NCI-H1417 treated with DMSO at 0.1 percent for 48 hours (cell line): ENCODE measurements around the gene ABCF1.

Source experiments
- DNase-seq: peaks from one replicate; lab custom pipeline; 2025; lab: John Stamatoyannopoulos, UW

Gene ABCF1

DNA sequence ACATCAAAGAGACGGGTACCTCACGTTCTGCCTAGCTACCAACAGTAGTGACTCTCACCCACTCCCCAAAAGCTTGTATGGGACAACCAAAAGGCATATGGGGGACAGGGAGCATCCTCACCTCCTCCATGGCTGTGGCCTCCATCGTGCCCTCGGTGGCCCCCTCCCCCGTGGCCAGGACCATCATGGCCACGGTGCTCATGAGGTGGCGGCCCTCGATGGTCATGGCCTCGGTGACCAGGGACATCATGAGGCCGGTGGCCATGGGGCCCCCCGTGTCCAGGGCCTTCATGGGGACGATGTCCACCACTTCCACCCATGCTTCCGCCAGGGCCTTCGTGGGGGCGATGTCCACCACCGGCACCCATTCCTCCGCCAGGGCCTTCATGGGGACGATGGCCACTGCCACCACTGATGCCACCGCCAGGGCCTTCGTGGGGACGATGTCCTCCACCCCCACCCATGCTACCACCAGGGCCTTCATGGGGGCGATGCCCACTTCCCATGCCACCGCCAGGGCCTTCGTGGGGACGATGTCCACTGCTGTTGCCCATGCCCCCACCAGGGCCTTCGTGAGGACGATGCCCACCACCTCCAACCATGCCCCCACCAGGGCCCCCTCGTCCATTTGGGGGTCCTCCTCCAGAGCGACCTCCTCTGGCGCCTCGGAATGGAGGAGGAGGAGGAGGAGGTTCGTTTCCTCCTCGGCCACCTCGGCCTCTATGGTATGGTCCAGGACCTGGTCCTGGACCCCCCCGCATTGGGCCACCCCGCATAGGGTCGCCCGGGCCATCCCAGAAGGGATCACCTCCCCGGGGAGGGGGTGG is 30.8 kb downstream of the ABCF1 start:
- no peak for DNase-seq

DNA sequence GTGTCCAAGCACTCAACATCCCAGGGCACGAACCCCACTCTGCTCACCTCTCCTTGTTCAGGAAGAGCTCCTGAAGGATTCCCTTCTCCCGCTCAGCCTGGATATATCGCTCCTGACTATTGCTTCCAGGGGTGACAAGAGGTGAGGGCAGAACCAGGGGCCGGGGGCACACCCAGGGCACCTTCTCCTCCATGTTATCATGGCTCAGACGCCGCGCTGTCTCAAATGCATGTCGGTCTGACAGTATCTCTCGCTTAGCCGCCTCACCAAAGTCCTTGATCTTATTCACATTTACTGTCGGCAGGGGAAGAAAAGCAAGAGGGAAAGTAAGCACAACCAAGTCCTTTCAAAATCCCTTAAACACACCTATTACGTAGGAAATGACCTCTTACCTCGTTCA is 32.7 kb downstream of the ABCF1 start:
- no peak for DNase-seq

DNA sequence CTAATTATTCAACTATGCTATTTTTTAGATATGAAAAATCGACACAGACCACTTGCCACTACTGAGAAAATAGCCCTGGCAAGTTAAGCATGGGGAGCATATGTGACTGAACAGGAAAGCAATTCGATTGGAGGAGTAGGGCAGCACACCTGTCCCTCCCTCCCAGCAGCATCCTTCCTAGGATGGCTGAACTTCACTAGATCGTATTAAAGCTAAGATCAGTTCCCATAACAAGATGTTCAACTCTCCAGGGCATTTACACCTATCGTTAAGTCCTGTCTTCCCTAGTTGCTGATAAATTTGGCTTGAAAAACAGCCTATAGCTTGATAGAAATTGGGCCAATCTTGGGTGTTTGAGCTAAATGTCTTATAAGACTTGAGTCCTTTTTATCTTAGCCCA is 38.8 kb downstream of the ABCF1 start:
- no peak for DNase-seq

DNA sequence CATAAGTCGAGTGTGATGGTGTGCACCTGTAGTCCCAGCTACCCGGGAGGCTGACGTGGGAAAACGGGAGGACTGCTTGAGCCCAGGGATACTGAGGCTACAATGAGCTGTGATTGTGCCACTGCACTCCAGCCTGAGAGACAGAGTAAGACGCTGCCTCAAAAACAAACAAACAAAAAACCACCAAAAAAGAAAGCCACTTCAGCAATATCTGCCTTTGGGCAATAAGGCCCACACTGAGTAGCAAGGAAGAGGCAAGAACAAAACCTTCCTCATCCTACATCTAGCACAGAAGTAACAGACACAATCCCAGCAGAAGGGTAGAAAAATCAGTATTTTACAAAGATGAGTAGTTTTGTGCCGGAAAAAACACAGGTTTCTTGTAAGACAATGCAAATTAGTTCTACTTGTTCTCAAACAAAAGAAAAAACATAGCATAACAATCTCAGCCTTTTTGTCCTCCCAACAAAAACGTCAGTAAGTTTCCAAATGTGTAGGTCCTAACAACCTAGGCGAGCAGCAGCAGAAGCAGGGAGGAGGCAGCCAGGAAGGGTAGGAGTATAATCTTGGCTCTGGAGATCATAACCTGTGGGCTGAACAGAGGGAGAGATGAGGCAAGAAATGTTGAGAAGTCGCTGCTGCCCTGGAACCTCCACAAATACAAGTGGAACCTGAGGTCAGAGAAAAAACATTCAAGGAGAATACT is 40.1 kb downstream of the ABCF1 start:
- DNase-seq = no peak

DNA sequence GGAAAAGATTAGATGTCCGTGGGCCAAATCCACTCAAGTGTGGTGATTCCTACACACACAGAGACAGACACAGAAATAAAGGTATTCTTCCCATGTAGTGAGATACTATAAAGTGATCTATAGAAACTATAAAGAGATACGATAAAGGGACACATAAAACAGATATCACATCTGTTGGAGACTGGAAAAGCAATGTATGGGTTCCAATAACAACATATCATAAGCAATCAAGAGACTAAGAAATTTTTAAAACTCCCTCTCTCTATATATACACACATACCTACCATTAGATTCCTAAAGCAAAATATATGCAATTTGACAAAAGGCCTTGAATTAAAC is 40.6 kb downstream of the ABCF1 start:
- DNase-seq = no peak

DNA sequence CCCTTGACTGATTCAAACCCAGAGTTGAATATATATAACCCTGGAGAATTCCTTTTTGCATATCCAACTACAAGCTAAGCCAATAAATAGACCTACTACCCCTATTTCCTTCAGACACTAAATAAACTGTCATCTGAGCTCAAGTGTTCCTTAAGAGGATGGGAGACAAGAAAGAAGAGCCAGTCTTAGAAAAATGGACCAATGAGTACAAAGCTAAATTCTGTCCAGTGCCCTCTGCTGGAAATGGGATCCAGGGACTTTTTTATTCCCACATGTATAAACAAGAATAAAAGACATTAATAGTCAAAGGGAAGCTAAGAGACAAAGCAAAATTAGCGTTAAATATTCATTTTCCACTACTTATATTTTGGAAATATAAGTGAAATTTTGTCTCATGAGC is 41.0 kb downstream of the ABCF1 start:
- no peak for DNase-seq

DNA sequence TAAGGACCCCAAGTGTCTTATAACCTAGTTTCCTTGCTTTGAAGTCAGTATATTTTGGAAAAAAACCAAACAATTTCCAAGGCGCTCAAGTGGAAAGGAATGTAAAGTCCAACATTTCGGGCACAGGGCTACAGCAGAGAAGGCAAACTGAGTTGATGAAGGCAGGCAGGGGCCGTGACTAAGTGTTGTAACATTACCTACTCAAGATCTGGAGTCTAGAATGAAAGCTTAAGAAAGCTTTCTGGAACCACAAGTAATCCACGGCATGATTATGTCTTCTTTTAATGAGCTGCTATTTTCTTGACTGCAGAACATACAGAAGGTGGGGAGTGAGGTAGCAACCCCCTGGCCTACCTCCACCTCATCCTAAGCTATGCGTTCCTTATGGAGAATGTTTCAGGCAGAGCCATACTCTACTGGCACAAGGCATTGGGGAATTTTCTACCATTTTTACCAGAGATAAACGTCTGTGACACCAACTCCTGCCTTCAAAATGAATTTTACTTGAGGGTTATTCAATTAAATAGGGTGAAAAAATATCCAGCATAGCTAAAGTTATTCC is 41.5 kb downstream of the ABCF1 start:
- no peak for DNase-seq

DNA sequence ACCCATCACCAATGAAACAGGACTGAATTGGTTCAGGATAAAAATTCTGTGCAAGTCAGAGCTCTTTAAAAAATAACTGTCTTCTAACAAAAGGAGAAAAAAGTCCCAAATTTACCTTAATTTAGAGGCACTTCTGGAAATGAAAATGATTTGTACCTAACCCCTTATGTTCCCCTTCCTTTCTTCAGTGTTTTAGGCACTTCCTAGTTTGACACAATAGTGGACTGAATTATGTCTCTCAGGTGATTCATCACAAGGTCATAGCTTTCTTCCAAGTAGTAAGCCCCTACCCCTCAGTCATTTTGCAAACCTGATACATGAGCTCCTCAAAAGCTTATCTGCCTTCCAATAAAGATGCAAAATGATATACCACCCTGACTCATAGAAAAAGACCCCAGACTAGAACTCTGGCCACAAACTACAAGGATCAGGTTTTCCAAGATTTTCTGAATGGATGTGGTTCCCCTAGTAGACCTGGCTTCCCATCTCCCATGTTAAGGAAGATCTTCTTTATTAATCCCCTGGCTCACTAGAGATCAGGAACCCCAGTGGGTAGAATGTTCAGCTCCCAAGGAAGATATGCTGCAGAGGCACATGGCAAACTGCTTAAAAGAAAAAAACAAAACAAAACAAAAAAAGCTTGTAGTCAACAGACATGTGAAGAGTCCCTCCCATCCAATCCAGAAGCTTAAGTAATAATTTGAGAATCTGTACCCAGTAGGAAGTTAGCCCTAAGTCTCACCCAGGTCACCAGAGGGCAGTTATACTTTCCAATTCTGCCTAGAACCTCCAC is 42.2 kb downstream of the ABCF1 start:
- no peak for DNase-seq

DNA sequence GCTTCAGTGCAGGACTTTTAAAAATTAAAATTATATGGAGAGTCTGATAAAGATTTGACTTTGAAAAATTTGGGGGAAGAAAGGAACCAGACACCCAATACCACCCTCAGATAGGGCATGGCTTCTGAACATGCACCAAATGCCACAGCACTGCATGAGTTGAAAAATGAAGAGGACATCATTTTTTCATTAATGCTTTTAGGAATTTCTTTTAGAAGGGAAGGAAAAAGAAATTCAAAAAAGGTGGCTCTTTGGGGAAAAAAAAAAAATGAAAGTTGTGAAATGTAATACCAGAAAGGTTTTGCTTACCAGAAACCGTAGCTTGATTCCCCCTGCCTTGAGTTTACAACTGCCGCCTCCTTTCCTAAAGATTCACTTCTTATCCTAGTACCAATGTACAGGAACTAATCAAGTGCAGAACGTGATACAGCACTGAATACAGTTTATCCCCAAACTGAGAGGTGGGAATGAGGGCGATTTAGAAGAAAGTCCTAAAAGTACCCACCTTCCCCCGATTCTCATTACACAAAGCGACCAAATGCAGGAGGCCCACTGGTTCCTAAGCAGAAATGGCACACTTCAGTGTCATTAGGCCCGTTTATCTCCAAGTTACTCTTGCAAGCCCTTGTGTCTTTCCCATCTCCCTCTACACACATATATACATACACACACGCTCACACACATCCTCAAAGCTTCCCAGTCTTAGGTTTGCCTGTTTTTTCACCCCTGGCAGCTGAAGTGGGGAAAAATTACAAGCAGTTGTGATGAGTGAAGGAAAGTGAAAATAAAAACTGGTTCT is 43.0 kb downstream of the ABCF1 start:
- no peak for DNase-seq

DNA sequence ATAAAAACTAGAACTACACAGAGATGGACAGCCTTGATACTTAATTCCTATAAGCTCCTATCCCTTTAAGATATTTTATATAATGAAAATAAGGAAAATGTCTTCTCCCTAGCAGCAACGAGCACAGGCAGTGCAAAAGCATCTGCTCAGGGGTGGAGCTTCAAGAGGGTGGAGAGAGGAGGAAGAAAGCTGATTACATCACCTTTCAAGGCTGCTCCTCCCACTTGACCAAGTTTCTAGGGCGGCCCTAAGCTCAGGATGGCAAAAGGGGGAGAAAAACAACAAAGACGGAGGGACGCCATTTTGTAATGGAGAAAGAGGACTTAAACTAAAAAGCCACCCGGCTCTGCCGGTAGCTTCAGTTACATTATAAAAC is 43.6 kb downstream of the ABCF1 start:
- peak; percentile 88 for DNase-seq

DNA sequence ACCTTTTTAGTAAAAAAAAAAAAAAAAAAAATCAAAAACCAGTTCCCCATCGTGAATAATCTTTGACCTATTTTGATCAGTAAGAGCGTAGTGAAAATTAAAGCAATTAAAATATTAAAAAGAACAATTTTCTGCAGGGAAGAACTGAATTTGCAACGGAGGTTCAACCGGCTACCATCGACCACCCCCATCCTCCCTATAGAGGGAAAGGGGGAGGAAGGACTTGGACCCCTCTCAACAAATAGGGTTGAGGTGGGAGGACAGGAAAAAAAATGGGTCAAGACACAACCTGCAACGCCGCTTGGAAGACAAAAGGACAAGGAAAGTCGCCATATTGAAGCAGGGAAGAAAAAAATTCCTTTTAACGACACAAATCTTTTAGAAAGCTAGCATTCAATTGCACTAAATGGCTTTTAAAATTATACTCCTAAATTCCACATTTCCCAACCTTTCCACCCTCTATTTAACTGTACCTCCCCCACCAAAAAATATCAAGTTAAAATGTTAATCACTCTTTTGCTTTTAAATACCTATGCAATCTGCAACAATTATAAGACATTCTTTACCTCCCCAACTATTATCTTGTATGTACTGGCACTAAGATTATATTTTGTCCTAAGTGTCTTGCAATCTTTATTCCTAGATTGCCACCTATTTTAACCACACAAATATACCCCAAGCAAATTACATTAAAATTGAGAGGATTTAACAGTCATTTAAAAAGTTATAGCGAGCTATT is 44.1 kb downstream of the ABCF1 start:
- DNase-seq = no peak

DNA sequence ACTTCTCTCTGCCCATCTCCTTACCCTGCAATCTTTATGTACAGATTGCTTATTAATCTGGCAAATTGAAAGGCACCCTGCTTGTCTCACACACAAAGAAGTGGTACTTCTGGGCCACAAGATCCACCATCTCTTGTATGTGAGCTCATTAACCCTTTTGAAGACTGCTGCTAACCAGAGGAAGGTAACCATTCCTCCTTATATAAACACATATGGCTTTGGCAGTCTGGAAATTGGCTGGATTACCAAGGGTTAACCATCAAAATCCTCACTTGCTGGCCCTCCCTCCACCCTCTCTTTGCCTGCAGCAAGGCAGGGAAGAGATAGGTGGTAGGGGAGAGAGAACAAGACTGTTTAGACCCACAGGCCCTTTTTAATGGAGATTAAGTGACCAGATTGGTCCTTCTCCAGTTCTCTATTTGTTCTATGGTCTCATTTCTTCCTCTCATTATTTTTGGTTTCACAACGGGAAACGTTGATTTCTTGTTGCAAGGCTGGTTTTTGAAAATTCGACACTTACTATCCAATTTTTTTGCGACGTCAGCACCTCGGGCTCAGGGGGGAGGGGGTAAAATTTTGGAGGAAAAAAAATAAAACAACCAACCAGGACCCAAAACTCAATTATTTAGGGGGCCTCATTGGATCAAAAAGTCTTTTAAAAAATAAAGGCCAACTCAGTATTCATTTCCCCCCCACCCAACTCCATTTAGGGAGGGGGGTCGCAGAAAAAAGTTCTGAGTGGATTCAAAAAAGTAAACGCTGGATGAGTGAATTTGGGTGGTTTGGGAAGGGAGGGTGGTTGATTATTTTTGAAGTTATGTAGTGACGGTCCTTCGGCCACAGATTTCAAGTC is 44.9 kb downstream of the ABCF1 start:
- DNase-seq = no peak

DNA sequence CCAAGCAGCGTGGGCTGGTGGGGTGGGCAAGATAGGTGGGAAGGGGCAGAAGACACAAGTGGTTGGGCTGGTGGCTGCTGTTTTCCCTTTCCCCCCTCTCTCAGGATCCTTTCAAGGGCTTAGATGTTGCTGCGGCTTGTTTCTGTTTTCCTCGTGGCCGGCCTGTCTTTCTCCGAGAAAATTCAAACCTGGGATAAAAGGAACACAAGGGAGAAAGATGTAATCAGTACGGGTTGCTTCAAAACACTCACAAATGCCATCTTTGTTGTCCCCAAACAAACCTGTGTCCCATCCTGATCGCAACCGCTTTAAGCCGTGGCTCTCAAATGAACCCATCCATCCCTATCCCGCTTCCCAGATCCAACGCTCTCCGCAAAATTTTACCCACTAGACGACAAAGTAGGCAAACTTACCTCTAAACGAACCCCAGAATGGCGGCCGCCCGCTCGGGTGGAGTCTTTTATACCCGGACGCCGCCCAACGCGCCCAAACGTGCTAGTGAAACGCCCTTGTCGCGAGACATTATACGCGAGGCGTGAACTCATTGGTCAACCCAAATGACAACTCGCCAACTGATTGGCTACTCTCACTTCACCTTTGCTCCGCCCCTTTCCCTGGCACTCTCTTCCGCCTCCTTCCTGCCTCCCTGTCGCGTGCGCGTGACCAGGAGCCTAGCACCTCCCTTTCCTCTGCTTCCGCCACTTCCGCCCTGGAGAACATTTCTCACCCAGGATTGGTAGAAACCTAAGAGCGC is 45.7 kb downstream of the ABCF1 start, which contains the start of gene PPP1R10:
Gene PPP1R10 (minus strand): TSS at position 433 of the 754 bp plus-strand sequence. CDS start 7,299 bp downstream, outside the sequence.
- DNase-seq = peak; percentile 97

DNA sequence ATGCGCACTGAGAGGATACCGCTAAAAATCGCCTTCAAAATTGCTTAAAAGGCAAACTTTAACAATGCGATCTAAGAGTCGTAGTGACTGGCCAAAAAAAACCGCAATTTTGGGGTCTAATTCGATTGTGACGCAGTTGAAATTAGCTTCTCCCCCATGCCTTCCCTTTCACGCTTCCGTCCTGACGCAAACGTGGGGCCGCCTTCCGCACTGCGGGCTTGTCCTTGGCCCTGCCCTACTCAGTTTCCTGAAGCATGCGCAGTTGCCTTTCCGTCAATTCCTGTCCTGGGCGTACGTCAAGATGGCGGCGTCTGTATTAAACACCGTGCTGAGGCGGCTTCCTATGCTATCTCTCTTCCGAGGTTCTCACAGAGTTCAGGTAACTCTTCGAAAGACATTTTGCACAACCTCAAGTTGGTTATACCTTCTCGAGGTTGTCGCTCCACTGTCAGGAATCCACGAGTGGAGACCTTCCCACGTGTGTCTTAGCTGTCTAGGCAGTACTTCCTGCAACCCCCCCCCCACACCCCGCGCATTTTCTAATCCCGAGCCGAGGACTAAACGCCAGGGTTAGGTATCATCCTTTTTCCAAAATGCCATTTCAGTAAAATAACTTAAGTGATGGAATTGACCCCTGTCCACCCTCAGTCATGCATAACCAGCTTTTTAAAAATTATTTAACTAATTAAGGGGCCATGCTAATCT is 46.5 kb downstream of the ABCF1 start, which contains the start of gene MRPS18B:
Gene MRPS18B (plus strand): TSS at position 276 of the 705 bp plus-strand sequence. CDS start 26 bp downstream, at position 302.
- DNase-seq = peak; percentile 97

DNA sequence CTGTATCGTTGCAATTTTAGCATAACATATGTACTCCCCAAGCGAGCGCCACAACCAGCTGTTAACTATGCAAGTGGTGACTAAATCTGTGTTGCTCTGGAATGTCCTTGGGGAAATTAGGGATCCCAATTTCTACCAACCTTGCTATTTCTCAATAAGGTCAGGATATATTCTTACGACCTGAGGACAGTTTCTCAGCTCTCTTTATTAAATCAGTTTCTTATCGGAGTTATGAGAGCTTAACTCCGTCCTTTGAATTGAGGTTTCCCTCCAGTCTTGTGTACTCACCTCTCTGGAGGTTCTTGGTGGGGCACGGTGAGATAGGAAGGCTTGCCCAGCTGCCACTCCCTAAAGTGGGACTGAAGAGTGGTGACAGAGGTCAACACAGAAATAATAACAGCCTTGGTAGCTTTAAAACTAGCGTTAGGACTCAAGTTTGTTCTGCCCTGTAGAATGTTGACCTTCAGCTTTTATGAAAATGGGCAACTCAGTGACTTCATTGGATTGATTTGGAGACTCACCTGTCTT is 47.1 kb downstream of the ABCF1 start:
- DNase-seq = no peak

DNA sequence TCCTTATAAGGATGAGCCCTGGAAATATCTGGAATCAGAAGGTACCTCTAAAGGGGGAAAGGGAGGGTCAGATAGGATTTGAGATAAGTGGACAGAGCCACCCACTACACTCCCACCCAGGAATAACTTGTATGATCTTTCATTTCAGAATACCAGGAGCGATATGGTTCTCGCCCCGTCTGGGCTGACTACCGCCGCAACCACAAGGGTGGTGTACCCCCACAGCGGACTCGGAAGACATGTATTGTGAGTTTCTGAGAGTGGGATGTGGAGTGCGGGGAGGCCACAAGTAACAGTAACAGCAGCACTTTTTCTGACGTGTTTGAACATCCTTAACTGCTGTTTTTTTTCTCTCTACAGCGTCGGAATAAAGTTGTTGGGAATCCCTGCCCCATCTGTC is 48.3 kb downstream of the ABCF1 start:
- DNase-seq = no peak

DNA sequence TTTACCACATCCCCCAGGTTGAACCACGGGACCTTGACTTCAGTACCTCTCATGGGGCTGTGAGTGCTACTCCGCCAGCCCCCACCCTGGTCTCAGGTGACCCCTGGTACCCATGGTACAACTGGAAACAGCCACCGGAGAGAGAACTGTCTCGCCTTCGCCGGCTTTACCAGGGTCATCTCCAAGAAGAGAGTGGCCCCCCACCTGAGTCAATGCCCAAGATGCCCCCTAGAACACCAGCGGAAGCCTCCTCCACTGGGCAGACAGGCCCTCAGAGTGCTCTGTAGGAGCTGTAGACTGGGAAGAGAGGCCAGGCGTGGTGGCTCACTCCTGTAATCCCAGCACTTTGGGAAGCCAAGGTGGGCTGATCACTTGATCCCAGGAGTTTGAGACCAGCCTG is 54.3 kb downstream of the ABCF1 start:
- no peak for DNase-seq
